RCC 7860 (cell line): ENCODE measurements around the gene PARP11.

ENCODE experiments used
- DNase-seq: peaks from one replicate; pipeline ENCODE4 v3.0.0-alpha.2; 2015; ENCODE audit warnings: low spot score
- FAIRE-seq: peaks from 2 replicates; lab custom pipeline; 2012; peaks lifted over from hg19 to GRCh38; lab: Jason Lieb, UNC

PARP11 gene, protein sequence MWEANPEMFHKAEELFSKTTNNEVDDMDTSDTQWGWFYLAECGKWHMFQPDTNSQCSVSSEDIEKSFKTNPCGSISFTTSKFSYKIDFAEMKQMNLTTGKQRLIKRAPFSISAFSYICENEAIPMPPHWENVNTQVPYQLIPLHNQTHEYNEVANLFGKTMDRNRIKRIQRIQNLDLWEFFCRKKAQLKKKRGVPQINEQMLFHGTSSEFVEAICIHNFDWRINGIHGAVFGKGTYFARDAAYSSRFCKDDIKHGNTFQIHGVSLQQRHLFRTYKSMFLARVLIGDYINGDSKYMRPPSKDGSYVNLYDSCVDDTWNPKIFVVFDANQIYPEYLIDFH

DNA sequence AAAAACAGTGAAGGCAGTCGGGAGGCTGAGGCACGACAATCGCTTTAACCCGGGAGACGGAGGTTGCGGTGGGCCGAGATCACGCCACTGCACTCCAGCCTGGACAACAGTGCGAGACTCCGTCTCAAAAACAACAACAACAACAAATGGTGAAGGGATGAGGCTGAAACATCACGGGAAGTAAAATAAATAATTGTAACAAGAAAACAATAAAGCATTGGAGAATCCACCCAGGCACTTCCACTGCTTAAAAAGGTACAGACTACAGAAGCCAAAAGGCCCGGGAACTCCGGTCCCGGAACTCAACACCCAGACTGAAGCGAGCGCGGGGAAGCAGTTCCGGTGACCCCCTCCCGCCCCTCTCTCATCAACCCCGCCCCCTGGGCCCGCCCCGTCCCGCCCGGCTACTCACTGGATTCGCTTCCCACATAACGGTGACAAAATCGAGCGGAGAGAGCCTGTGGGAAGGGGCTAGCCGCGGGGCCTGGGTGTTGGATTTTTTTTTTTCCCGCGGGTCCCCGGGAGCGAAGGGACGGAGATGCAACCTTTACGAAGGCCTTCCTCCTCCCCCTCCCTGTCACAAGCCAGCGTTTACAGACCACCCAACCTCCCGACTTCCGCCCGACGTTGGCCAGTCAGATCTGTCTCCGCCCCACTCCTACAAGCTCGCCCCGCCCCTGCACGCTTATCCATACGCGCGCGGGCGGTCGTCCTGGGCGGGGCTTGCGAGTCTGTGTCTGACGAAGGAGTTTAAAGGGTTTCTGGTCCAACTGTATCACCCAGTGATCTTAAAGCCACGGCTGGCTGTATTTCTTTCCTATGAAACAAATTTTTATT is at the start of gene PARP11:
TSS of gene PARP11 (minus strand) at position 600 of the 837 bp plus-strand sequence. CDS start at position 430, 170 bp downstream.
- peak; percentile 86 for FAIRE-seq

DNA sequence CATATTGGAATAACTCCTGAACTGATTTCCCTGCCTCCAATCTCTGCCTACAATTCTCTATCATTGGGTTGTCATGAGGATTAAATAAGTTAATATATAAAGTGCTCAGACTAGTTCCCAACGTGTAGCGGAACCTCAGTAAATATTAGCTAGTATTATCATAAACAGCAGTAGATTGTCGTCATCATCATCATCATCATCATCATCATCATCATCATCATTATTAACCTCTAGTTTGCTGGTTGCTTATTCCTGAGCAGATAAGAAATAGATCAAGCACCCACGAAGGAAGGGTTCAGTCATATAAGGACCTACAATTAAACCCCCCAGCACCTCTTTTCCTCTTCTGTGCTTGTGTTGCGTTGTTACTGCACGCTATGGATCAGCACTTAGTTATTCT is 48.8 kb upstream of the PARP11 start:
- DNase-seq (no peak), FAIRE-seq (no peak)

More for the DNA sequence above, at the start of gene PARP11:
- peak; percentile 79 for DNase-seq

DNA sequence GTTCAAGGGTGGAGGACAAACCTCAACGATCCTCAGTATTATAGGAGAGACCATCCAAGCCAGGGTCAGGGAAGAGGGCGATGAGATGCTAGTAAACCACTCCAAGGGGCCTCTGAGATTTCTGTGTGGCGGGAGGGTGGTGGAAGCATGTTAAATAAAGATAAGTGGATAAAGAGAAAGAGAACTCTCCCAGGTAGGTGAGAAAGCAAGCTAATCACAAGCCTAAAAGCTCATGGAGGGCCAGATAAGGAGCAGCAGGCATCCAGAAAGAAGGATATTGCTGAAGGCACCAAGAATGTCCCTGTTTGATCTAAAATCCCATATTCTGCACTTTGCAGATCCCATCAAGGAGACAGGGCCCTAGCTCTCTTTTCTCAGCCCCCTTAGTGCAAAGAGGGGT is 48.3 kb upstream of the PARP11 start:
- no peak for DNase-seq
- FAIRE-seq = no peak

DNA sequence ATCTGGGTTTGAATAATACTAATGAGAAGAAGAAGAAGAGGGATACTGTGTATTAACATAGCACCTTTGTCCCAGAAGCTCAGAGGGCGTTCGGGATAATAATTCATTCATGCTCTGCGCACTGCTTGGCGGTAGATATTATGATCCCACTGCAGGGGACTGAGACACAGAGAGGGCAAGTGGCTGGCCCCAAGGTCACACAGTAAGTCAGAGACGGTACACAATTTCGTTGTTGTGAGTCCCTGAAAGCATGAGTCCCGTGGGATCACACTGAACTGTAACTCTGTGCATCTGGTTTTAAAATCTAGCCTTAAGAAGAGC is 47.9 kb upstream of the PARP11 start:
- DNase-seq = no peak
- FAIRE-seq = no peak

DNA sequence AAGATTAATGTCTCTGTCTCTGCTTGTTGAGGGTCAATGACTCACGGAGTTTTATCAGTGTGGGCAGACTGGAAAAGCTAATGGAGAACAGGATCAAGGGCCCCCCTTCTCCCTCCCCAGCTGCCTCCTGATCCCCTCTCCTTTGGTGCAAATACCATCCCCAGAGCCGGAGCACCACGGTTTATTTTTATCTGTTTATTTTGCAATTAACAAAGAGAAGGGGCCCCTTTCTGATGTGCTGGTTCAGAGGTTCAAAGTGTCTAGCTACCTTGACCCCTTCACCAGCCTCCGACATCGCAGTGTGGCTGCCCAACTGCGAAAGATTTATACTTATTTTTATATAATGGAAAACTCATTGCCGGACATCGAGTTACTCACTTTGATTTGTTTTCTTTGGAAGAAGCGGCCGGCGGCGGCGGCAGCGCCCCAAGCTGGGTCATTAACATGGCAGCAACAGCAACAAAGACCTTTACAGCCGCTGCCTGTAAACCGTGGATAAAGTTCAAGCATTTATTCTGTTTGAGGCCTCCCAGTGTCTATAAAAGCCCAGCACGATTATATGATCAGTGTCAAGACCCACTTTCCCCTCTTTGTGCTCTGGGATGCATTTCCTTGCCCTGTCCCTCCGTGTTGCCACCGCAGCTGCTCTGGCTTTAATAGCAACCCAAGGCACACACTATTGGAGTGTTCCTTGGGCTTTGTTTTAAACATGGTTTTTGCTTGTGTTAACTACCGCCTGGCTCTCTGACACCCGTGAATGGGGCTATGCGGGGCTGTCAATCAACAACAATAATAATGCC is 47.4 kb upstream of the PARP11 start:
- no peak for DNase-seq
- no peak for FAIRE-seq

DNA sequence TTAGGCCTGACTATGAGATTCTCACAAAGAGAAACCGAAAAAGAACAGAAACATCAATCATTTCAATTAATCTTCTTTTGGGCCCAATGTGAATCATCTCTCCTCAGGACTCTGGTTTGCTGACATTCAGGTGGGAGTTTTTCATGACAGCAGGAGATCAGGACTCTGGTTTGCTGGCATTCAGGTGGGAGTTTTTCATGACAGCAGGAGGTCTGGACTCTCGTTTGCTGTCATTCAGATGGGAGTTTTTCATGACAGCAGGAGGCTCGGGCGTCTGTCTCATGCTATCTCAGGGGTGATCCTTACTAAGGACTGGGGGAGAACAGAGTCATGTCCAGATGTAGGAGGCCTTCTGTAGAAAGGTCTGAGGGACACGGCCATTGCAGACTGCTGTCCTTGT is 40.1 kb upstream of the PARP11 start:
- FAIRE-seq = peak; percentile 69

DNA sequence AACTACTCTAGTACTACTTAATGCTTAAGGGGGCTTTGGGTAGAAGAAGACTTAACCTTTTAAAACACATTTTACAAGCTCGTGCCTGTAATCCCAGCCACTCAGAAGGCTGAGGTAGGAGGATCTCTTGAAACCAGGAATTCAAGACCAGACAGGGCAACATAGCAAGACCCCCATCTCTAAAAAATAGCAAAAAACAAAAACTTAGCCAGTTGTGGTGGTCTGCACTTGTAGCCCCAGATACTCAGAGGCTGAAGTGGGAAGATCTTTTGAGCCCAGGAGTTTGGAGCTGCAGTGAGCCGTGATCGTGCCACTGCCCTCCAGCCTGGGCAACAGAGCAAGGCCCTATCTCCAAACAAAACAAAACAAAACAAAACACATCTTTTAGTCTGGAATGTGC is 39.7 kb upstream of the PARP11 start:
- DNase-seq (no peak), FAIRE-seq (no peak)

More for the DNA sequence above, 40.1 kb upstream of the PARP11 start:
- peak; percentile 56 for DNase-seq

DNA sequence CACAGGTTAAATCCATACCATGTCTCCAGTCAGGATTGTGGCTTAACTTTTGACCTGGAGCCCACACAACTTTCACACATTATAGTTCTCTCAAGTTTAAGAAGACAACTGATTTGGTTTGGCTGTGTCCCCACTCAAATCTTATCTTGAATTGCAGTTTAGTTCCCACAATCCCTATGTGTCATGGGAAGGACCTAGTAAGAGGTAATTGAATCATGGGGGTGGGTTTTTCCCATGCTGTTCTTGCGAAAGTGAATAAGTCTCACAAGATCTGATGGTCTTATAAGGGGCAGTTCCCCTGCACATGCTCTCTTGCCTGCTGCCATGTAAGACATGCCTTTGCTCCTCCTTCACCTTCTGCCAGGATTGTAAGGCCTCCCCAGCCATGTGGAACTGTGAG is 38.2 kb upstream of the PARP11 start:
- no peak for FAIRE-seq
- no peak for DNase-seq

DNA sequence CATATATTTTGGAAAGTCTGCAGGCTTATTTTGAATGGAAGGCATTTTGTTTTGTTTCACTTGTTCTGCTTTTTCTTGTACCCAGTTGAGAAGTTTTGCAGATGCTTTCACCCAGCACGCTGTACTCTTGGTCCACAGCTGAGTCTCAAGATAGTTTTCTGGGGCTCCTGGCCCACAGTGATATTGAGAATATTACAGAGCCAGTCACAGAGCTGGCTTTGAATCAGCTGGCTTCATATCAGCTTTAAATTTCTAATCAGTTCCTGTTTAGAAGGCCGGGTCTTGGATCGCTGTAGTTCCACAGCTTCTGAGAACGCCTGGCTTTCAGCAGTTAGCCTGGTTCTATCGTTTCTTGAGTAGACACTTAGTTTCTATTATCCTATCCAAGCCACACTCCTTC is 32.5 kb upstream of the PARP11 start:
- FAIRE-seq = no peak

DNA sequence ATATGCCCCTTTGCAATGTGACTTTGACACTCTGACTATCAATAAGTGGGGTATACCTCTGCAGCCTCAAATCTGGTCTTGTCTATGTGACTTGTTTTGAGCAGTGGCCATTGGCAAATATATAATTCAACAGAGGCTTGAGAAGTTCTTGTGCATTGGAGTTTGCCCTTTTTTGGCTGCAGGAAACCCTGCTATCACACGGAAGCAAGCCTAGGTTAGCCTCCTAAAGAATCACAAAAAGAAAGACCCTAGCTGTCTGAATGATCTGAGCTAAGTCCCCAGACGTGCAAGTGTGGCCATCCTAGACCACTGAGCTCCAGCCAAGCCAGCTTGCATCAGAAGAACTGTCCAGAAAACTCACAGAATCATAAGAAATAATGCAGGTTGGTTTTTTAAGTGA is 31.8 kb upstream of the PARP11 start:
- FAIRE-seq = no peak
- DNase-seq = no peak

More for the DNA sequence above, 32.5 kb upstream of the PARP11 start:
- DNase-seq = no peak

DNA sequence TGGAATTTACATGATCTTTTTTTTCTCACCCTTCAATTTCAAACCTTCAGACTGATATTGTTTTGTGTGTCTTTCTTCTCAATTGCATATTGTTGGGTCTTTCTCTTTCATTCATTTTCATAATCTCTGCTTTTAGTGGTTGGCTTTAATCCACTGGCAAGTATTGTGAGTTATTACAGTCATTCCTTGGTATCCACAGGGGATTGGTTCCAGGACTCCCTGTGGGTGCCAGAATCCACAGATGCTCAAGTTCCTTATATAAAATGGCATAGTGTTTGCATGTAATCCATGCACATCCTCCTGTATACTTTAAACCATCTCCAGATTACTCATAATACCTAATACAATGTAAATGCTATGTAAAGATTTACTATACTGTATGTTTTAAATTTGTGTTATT is 29.7 kb upstream of the PARP11 start:
- FAIRE-seq (no peak), DNase-seq (no peak)

DNA sequence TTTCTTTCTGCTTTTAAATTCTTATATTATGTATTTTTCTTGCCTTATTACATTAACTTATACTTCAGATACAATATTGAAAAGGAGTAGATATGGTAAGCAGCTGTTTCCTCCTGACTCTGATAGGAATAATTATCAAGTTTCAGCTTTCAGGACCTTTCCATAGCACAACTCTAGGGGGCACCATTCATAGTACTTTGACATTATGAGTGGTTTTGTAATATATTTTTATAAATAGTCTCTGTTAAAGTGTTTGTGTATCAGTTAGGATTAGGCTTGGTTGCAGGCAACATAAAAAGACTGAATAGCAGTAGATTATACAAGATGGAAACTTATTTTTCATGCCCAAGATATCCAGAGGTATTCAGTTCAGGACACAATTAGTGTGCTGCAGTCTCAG is 27.9 kb upstream of the PARP11 start:
- no peak for DNase-seq
- FAIRE-seq = no peak

DNA sequence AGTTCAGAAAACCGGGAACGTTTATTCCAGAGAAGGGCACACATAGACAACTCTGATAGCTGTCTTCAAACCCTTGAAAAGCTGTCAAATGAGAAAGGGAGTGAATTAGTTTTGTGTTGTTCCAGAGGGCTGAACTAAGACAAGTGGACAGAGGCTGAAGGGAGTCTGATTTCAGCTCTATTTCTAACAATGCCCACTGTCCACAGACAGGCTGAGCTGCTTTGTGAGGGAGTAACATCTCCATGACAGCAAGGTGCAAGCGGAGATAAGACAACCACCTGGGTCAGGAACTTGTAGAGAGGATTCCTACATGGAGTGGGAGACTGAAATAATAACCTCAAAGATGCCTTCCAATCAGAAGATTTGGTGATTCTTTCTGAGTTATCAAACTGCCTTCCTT is 25.6 kb upstream of the PARP11 start:
- FAIRE-seq = no peak
- DNase-seq = no peak

DNA sequence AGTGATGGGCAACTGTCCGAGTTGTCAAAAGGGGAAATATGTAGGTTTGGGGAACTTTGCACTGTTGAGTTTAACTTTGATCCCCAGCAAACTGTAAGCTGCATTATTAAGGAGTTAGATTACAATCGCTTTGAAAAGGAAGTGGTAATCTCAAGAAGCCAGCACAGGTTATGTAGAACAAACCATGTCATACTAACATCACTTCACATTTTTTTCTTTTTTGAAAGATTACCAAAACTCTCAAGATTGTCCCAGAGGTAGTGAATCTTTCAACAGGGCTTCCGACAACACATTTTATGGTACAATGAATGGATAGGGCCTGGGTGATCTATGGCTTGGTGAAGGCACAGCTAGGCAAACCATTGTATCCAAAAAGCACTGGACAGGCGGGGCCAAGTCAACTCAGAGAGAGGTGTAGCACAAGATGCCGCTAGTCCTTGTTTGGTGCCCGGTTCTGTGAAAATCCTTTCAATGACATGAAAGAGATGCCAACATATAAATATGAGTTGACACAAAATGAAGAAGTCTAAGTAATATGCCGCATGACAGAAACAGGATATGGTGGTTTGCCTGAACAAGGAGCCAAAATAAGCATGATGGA is 24.3 kb upstream of the PARP11 start:
- FAIRE-seq (no peak), DNase-seq (no peak)

DNA sequence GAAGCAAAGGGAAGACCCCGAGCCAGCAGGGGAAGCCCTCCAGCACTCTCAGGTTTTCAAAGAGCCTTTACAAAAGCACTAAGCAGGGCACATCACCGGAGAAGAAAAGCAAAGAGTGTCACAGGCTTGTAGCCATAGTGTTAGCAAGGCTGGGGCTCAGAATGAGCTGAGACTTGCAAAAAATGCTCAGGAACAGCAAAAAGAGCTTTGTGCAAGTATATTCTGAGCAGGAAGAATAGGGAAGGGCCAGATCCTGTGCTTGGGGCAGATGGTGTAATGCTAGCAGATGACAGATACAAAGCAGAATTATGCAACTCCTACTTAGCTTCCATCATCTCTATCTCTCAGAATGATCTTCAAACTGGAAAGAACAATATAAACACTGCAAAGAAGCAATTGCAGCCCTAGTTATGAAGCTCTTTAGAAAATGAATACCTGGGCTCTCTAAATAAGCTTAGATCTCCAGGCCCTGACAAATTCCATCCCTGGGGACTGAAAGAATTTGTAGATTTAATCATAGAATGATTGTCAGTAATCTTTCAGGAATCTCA is 23.7 kb upstream of the PARP11 start:
- no peak for FAIRE-seq
- DNase-seq = no peak

DNA sequence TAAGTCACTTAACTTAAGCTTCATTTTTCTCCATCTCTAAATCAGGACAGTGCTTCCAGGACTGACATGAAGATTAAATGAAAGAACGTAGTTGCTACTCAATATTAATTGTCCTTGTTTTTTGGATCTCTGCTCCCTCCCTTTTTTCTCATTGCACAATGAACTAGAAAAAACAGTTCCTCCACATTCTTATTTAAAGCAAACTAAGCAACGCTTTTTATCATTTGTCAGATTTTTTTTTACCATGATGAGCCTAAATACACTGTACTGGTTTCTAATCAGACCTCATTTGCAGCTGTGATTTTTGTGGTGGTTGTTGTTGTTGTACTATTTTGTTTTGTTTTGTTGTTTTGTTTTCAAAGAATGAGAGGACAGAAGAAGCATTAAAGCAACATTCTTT is 23.2 kb upstream of the PARP11 start:
- FAIRE-seq (no peak), DNase-seq (no peak)

DNA sequence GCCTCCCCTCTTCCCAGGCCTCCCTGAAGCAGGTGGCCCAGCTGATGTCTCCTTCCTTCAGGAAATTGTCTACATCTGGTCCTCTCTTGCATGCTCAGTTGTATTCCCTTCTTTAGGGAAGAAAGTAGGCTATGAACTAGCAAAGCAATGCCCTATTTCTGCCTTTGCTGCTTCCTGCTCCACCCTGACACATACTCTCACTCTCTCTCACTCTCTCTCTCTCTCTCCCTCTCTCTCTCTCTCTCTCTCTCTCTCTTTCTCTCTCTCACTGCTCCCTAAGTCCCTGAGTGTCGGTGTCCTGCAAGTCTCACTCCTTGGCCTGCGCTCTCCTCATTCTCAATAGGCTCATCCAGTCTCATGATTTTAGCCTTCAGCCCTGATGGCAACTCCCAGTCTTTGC is 19.4 kb upstream of the PARP11 start:
- FAIRE-seq = no peak
- no peak for DNase-seq

DNA sequence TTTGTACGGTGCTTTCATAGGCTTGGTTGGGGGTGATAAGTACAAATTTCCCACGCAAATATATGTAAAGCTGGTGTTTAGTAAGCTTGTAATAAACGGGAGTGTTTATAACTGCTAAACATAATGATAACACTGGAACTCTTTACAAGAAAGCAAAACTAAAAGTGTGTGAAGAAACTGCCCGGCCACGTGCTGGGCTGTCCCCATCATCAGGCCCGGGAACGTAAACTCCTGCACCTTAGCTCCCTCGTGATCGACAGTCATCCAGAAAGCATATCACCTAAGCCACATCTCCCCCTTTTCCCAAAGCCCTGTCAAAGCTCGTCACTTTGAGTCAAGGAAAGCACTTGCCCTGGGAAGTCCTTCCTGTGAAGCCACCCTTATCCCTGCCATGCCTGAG is 18.0 kb upstream of the PARP11 start:
- no peak for DNase-seq
- no peak for FAIRE-seq

DNA sequence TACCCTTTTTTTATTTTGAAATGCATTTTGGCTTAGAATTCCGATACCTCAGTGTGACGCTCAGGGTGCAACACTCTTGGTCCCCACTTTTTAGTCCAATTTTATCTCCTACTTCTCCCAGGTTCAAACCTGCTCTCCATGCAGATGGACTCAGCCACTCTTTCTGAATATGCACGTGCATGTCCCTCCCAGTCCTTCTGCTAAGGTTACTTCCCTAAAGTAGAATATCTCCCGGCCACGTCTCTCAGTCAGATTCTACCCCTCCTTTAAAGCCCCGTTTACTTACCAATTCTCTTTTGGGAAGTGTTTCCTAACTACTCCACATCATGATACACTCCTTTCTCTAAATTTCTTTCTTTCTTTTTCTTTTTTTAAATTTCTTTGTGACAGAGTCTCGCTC is 15.5 kb upstream of the PARP11 start:
- FAIRE-seq (no peak), DNase-seq (no peak)

DNA sequence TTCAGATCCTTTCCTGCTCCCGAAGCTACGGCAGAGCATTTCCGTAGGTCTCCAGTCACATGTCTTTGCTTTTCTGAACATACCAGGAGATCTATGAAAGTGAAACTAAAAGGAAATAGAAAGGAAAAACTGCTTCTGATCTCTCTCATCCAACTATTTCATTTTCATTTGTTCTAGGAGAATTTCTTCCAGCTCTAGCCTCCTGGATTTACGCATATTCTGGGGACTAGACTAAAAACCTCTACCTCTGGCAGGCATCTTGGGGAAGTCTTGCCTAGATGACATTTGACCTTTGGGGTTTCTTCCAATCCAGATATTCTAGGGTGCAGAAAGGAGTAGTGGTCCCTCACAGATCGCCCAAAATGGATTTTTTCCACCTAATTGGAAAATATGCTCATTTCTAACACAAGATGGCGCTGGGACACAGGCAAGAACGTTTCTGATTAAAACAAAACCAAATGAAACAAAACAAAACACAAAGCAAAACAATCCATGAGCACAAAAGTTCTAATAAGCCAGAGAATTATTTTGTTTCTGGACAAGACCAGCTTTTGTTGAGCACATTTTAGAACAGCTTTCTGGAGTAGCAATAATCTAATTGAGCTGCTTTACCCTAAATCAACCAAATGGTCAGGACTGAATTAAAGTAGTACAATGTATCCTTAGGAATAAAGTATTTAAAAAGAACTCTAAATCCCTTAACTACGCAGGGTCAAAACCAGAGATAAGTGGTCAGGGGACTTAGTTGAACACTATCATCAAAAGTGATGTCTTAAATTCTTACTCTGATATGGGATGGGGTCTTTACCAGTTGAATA is 12.3 kb upstream of the PARP11 start:
- FAIRE-seq (peak; percentile 42), DNase-seq (peak; percentile 12)
